GM21786 (cell line): Measurements from ENCODE around the gene TRMT112.

ENCODE experiments used
- ATAC-seq: cut with Tn5 transposase; IDR thresholded peaks from one replicate; pipeline ENCODE4 v1.9.1; 2021; ENCODE audit not compliant: unreplicated experiment

Gene TRMT112

GRCh38 chr11:64351136-64351631 is 33.8 kb upstream of the TRMT112 start:
- ATAC-seq = no peak

GRCh38 chr11:64349404-64349803 is 32.0 kb upstream of the TRMT112 start:
- no peak for ATAC-seq

GRCh38 chr11:64349025-64349387 is 31.6 kb upstream of the TRMT112 start:
- ATAC-seq = no peak

- no peak for ATAC-seq
Observed at GRCh38 chr11:64348383-64349024, 31.1 kb upstream of the TRMT112 start.

- no peak for ATAC-seq
Observed at GRCh38 chr11:64347193-64347867, 30.0 kb upstream of the TRMT112 start.

GRCh38 chr11:64344787-64345186 is 27.4 kb upstream of the TRMT112 start:
- ATAC-seq = no peak

GRCh38 chr11:64343767-64344559 is 26.6 kb upstream of the TRMT112 start:
- no peak for ATAC-seq

GRCh38 chr11:64342869-64343745 is 25.7 kb upstream of the TRMT112 start:
- ATAC-seq = no peak

GRCh38 chr11:64341851-64342791 is 24.8 kb upstream of the TRMT112 start:
- ATAC-seq = peak; percentile 45

GRCh38 chr11:64341429-64341828 is 24.1 kb upstream of the TRMT112 start:
- no peak for ATAC-seq

GRCh38 chr11:64340671-64341335 is 23.4 kb upstream of the TRMT112 start:
- no peak for ATAC-seq

- ATAC-seq = peak; percentile 43
Observed at GRCh38 chr11:64339754-64340408, 22.5 kb upstream of the TRMT112 start, which contains the start of gene CCDC88B. Gene CCDC88B, plus strand, starts transcription at chr11:64340204. Its CDS starts 63 bp downstream, at chr11:64340267.

- no peak for ATAC-seq
Observed at GRCh38 chr11:64339286-64339685, 21.9 kb upstream of the TRMT112 start.

- ATAC-seq = no peak
Observed at GRCh38 chr11:64338716-64339115, 21.4 kb upstream of the TRMT112 start.

- no peak for ATAC-seq
Observed at GRCh38 chr11:64337538-64338249, 20.3 kb upstream of the TRMT112 start.

GRCh38 chr11:64334764-64335735 is 17.7 kb upstream of the TRMT112 start:
- ATAC-seq = peak; percentile 80

GRCh38 chr11:64333556-64333955 is 16.2 kb upstream of the TRMT112 start:
- ATAC-seq = no peak
